ENCODE data around the gene WTIP.

Gene WTIP

GRCh38 chr19:34482380-34483250 is 1.1 kb downstream of the WTIP start:
- Histone ChIP-seq H3K27me3 (ENCODE audit: insufficient read depth, low read depth, severe bottlenecking) (no peaks in the 10 kb centered on the region), H3K9me3 (ENCODE audit: severe bottlenecking) (no peaks in the 10 kb centered on the region), H3K27ac (no peak overlapping the region), H3K36me3 (no peaks in the 10 kb centered on the region), H3K4me3 (ENCODE audit: low read depth, low read length) (peak overlapping the region; percentile 35)
- DNase-seq: peak; percentile 30
- TF ChIP-seq CTCF (IDR thresholded peaks at IDR 0.05; ENCODE audit: low read depth, low read length): no peak

DNA sequence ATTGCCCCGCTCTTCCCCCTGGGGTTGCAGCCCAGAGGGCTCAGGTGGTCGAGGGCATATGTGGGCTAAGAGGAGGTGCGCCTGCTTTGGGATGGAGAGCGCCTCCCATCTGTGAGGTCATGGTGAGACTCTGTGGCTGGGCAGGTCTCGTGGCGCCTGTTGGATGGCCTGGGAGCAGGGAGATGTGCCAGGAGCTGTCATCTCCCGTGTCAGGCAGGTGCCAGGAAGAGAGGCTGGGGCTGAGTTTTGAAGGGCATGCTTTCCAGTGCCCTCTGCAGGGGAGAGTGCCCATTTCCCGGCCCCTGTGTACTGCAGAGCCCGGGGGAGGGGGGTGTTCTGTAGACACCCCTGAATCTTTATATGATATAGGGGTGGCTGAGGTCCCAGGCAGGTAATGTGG is 2.8 kb downstream of the WTIP start:
- no peak for TF ChIP-seq CTCF (IDR thresholded peaks at IDR 0.05; ENCODE audit: low read depth, low read length)
- H3K36me3 ChIP-seq: no peaks in the 10 kb centered on the region
- no peak overlapping the region for H3K4me3 ChIP-seq (ENCODE audit: low read depth, low read length)
- DNase-seq: no peak
- H3K27me3 ChIP-seq (ENCODE audit: insufficient read depth, low read depth, severe bottlenecking): no peaks in the 10 kb centered on the region
- no peaks in the 10 kb centered on the region for H3K9me3 ChIP-seq (ENCODE audit: severe bottlenecking)
- no peak overlapping the region for H3K27ac ChIP-seq

DNA sequence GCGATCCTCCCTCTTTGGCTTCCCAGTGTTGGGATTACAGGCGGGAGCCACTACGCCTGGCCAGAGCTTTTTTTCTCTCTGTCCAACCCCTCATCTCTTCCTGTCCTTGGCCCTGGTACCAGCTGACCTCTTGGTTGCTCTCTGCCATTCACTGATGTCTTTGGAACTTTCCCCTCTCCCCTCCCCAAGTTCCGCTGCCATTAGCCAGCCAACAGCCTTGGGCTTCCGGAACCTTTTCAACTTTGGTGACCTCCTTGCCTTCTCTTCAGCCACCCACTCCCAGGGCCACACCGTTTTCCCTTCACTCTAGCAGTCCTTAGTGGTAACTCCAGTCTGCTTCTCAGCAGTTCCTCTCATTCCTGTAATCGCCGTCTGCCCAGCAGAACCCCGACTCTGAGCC is 4.3 kb downstream of the WTIP start:
- no peak for TF ChIP-seq CTCF (IDR thresholded peaks at IDR 0.05; ENCODE audit: low read depth, low read length)
- Histone ChIP-seq H3K36me3 (no peaks in the 10 kb centered on the region), H3K4me3 (ENCODE audit: low read depth, low read length) (no peak overlapping the region), H3K9me3 (ENCODE audit: severe bottlenecking) (no peaks in the 10 kb centered on the region), H3K27me3 (ENCODE audit: insufficient read depth, low read depth, severe bottlenecking) (no peaks in the 10 kb centered on the region), H3K27ac (no peak overlapping the region)
- no peak for DNase-seq

- Histone ChIP-seq H3K9me3 (ENCODE audit: severe bottlenecking) (no peaks in the 10 kb centered on the region), H3K4me3 (ENCODE audit: low read depth, low read length) (no peak overlapping the region), H3K36me3 (no peaks in the 10 kb centered on the region), H3K27ac (no peak overlapping the region), H3K27me3 (ENCODE audit: insufficient read depth, low read depth, severe bottlenecking) (no peaks in the 10 kb centered on the region)
- TF ChIP-seq CTCF (IDR thresholded peaks at IDR 0.05; ENCODE audit: low read depth, low read length): no peak
- no peak for DNase-seq
Observed at GRCh38 chr19:34487651-34488051, 6.1 kb downstream of the WTIP start.

- Histone ChIP-seq H3K4me3 (ENCODE audit: low read depth, low read length) (no peak overlapping the region), H3K36me3 (no peaks in the 10 kb centered on the region), H3K27me3 (ENCODE audit: insufficient read depth, low read depth, severe bottlenecking) (no peaks in the 10 kb centered on the region), H3K9me3 (ENCODE audit: severe bottlenecking) (no peaks in the 10 kb centered on the region), H3K27ac (no peak overlapping the region)
- no peak for DNase-seq
- TF ChIP-seq CTCF (IDR thresholded peaks at IDR 0.05; ENCODE audit: low read depth, low read length): no peak
Observed at GRCh38 chr19:34489175-34489574, 7.6 kb downstream of the WTIP start.
